ENCODE data around the gene PHF21A. TPM values are rescaled to one million over a fixed set of nuclear protein-coding genes. Genes with fewer than 3 reads are reported as not detected.

PHF21A gene
- total and polyA plus RNA-seq, 2 of the 13 experiments (the other 11 are each of a cell fraction or from before 2014, with no cell fraction given): 4.1 to 34.6 TPM

DNA sequence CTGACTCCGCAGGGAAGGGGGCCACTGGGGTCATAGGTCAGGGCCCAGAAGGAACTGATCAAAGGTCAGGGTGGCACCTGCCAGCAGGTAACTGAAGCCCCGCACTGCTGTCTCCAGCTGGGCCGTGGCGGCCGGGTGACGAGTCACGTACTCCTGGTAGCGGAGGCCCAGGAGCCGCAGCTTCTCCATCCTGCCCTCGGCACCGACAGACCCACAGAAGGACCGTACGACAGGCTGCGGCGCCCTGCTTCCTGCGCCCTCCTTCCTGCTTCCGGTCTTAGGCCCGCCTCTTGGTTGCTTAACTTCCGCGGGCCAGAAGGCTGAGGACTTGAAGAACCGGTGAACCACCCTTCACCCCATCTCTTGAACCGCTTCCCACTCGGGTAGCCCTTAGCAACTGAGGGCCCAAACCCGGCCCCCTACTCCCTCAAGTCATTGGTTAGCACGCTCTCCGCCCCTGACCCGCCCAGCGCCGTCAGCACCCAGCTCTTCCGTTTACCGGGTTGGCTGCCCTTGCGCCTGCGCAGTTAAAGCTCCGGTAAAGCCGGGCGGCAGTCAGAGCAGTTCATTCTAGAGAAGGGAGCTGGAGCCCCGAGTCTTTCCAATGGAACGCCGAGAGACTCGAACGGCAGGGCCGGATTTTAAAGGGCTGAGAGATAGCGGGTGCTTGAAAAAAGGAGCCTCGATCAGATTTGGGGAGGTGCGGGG is 203.5 kb downstream of the PHF21A start, which contains the start of gene PEX16 (continued):
- TF ChIP-seq, protein P1, sequence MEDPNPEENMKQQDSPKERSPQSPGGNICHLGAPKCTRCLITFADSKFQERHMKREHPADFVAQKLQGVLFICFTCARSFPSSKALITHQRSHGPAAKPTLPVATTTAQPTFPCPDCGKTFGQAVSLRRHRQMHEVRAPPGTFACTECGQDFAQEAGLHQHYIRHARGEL (CRISPR knock-in tag; IDR thresholded peaks at IDR 0.05): no peak
- TF ChIP-seq, protein P2, sequence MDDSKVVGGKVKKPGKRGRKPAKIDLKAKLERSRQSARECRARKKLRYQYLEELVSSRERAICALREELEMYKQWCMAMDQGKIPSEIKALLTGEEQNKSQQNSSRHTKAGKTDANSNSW (CRISPR knock-in tag; IDR thresholded peaks at IDR 0.05; ENCODE audit: borderline replicate concordance): no peak
- TF ChIP-seq, protein P3, sequence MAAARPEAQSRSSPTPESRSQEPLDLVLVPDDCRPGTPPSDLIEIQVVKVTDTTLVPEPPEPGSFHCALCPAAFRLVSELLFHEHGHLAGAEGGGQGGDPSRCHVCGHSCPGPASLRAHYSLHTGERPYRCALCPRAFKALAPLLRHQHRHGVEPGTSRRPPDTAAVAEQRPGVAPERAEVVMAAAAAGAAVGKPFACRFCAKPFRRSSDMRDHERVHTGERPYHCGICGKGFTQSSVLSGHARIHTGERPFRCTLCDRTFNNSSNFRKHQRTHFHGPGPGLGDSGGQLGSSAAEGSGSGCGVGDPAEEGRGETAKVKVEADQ (CRISPR knock-in tag; IDR thresholded peaks at IDR 0.05; ENCODE audit: borderline replicate concordance): no peak
- no peak for TF ChIP-seq TEAD3 (CRISPR knock-in tag; optimal IDR thresholded peaks at IDR 0.05; ENCODE audit: borderline replicate concordance)
- TF ChIP-seq, protein P4, sequence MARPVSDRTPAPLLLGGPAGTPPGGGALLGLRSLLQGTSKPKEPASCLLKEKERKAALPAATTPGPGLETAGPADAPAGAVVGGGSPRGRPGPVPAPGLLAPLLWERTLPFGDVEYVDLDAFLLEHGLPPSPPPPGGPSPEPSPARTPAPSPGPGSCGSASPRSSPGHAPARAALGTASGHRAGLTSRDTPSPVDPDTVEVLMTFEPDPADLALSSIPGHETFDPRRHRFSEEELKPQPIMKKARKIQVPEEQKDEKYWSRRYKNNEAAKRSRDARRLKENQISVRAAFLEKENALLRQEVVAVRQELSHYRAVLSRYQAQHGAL (CRISPR knock-in tag; IDR thresholded peaks at IDR 0.05; ENCODE audit: not compliant biosample characterization): no peak
- TF ChIP-seq ONECUT2 (CRISPR knock-in tag; IDR thresholded peaks at IDR 0.05): no peak
- peak; percentile 53 for TF ChIP-seq SRSF1 (optimal IDR thresholded peaks at IDR 0.05; ENCODE audit: low read depth, low read length)
- no peak for TF ChIP-seq GPN1 (CRISPR knock-in tag; IDR thresholded peaks at IDR 0.05; ENCODE audit: borderline replicate concordance)
- TF ChIP-seq SP140L (CRISPR knock-in tag; IDR thresholded peaks at IDR 0.05; ENCODE audit: borderline replicate concordance): no peak
- TF ChIP-seq POLR2AphosphoS2 (IDR thresholded peaks at IDR 0.05; ENCODE audit: low read depth, low read length): peak; percentile 92
- no peak for TF ChIP-seq NCOR1 (IDR thresholded peaks at IDR 0.05; ENCODE audit: borderline replicate concordance, low read length)
- TF ChIP-seq MAF1 (CRISPR knock-in tag; IDR thresholded peaks at IDR 0.05; ENCODE audit: borderline replicate concordance): no peak
- TF ChIP-seq GATAD1 (CRISPR knock-in tag; IDR thresholded peaks at IDR 0.05): peak; percentile 91
- TF ChIP-seq XBP1 (CRISPR knock-in tag; IDR thresholded peaks at IDR 0.05): no peak
- no peak; the same call in 1 of the 2 replicates for TF ChIP-seq CHCHD3 (CRISPR knock-in tag; IDR thresholded peaks at IDR 0.05)
- TF ChIP-seq FOXM1 (CRISPR knock-in tag; IDR thresholded peaks at IDR 0.05): no peak
- TF ChIP-seq RFX1 (IDR thresholded peaks at IDR 0.05): peak; percentile 77
- peak; percentile 56; the same call in 1 of the 2 replicates for TF ChIP-seq ZNF782 (CRISPR knock-in tag; IDR thresholded peaks at IDR 0.05; ENCODE audit: borderline replicate concordance)
- peak; percentile 63 for TF ChIP-seq YY1 (IDR thresholded peaks at IDR 0.05; ENCODE audit: insufficient read depth, insufficient replicate concordance, low read depth, low read length)
- peak; percentile 82; the same call in 1 of the 2 replicates for TF ChIP-seq ZNF367 (CRISPR knock-in tag; IDR thresholded peaks at IDR 0.05; ENCODE audit: borderline replicate concordance)
- TF ChIP-seq, protein P5, sequence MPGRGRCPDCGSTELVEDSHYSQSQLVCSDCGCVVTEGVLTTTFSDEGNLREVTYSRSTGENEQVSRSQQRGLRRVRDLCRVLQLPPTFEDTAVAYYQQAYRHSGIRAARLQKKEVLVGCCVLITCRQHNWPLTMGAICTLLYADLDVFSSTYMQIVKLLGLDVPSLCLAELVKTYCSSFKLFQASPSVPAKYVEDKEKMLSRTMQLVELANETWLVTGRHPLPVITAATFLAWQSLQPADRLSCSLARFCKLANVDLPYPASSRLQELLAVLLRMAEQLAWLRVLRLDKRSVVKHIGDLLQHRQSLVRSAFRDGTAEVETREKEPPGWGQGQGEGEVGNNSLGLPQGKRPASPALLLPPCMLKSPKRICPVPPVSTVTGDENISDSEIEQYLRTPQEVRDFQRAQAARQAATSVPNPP (CRISPR knock-in tag; IDR thresholded peaks at IDR 0.05): peak; percentile 70; the same call in 1 of the 2 replicates
- no peak for TF ChIP-seq ZNF530 (CRISPR knock-in tag; IDR thresholded peaks at IDR 0.05; ENCODE audit: low read depth)
- TF ChIP-seq, protein P6, sequence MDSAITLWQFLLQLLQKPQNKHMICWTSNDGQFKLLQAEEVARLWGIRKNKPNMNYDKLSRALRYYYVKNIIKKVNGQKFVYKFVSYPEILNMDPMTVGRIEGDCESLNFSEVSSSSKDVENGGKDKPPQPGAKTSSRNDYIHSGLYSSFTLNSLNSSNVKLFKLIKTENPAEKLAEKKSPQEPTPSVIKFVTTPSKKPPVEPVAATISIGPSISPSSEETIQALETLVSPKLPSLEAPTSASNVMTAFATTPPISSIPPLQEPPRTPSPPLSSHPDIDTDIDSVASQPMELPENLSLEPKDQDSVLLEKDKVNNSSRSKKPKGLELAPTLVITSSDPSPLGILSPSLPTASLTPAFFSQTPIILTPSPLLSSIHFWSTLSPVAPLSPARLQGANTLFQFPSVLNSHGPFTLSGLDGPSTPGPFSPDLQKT (CRISPR knock-in tag; IDR thresholded peaks at IDR 0.05; ENCODE audit: borderline replicate concordance): no peak
- TF ChIP-seq, protein P7, sequence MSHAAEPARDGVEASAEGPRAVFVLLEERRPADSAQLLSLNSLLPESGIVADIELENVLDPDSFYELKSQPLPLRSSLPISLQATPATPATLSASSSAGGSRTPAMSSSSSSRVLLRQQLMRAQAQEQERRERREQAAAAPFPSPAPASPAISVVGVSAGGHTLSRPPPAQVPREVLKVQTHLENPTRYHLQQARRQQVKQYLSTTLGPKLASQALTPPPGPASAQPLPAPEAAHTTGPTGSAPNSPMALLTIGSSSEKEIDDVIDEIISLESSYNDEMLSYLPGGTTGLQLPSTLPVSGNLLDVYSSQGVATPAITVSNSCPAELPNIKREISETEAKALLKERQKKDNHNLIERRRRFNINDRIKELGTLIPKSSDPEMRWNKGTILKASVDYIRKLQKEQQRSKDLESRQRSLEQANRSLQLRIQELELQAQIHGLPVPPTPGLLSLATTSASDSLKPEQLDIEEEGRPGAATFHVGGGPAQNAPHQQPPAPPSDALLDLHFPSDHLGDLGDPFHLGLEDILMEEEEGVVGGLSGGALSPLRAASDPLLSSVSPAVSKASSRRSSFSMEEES (CRISPR knock-in tag; IDR thresholded peaks at IDR 0.05): no peak
